SK-MEL-5 (cell line): ENCODE data around the gene RNF40. TPM values are rescaled to one million over a fixed set of nuclear protein-coding genes. Genes with fewer than 3 reads are reported as not detected.

Source experiments
- small RNA-seq, 2 experiments: library from RNA; depleted of rRNA; stranded (forward); fragments of <200 nt; gene quantifications; one replicate each; pipeline ENCODE3, GENCODE V24; 2014
- total RNA-seq: library from RNA; depleted of rRNA; stranded (reverse); fragments of >200 nt; shearing (Covaris generic); gene quantifications from 2 replicates; pipeline ENCODE4 v1.2.3, GENCODE V29; 2014; rRNA removed

RNF40 gene
- total RNA-seq, 1 experiment from 2014 or later: 120 TPM

Small RNAs within 50 kb of the gene (small RNA-seq; reads per million reads assigned to genes)
- 0 reads per million in 2 experiments for gene RF00017

Other genes starting within 250 kb of the RNF40 start
- 40.4 and 43.1 TPM in 2 replicates for gene ZNF768, start 235.8 kb upstream of the RNF40 start, total RNA-seq
- gene ZNF747, start 227.5 kb upstream of the RNF40 start, total RNA-seq: 4.1 and 4.6 TPM in 2 replicates
- 4.1 and 4.9 TPM in 2 replicates for gene ZNF764, start 203.9 kb upstream of the RNF40 start, total RNA-seq
- 16.3 and 23.4 TPM in 2 replicates for gene ZNF688, start 190.6 kb upstream of the RNF40 start, total RNA-seq
- 12.1 and 13.0 TPM in 2 replicates for gene ZNF785, start 176.6 kb upstream of the RNF40 start, total RNA-seq
- 23.0 TPM in 2 replicates for gene ZNF689, start 151.9 kb upstream of the RNF40 start, total RNA-seq
- 3.0 and 5.0 TPM in 2 replicates for gene PRR14, start 111.4 kb upstream of the RNF40 start, total RNA-seq
- gene FBRS, start 103.9 kb upstream of the RNF40 start, total RNA-seq: 8.8 and 8.9 TPM in 2 replicates
- 5.8 and 9.4 TPM in 2 replicates for gene SRCAP, start 63.2 kb upstream of the RNF40 start, total RNA-seq
- 14.3 and 16.4 TPM in 2 replicates for gene PHKG2, start 13.9 kb upstream of the RNF40 start, total RNA-seq
- gene CFAP119, start 260 bp upstream of the RNF40 start, total RNA-seq: 0.05 and 1.8 TPM in 2 replicates
- 6.6 and 6.8 TPM in 2 replicates for gene ZNF629, start 24.9 kb downstream of the RNF40 start, total RNA-seq
- 21.5 and 22.0 TPM in 2 replicates for gene BCL7C, start 131.8 kb downstream of the RNF40 start, total RNA-seq
- 0.13 and 0.29 TPM in 2 replicates for gene CTF1, start 134.3 kb downstream of the RNF40 start, total RNA-seq
- gene FBXL19, start 161.2 kb downstream of the RNF40 start, total RNA-seq: 20.8 and 22.0 TPM in 2 replicates
- gene ORAI3, start 186.7 kb downstream of the RNF40 start, total RNA-seq: 35.2 and 43.9 TPM in 2 replicates
- 1.8 and 4.0 TPM in 2 replicates for gene SETD1A, start 195.4 kb downstream of the RNF40 start, total RNA-seq
- 4.3 and 5.2 TPM in 2 replicates for gene HSD3B7, start 222.9 kb downstream of the RNF40 start, total RNA-seq
- gene STX1B, start 248.3 kb downstream of the RNF40 start, total RNA-seq: 0.13 TPM in 1 of 2 replicates, not detected in the other